ENCODE measurements around the gene CAMK1D.

The CAMK1D gene

GRCh38 chr10:12372846-12373245 is 23.5 kb downstream of the CAMK1D start:
- Histone ChIP-seq H3K36me3 (ENCODE audit: insufficient read depth, low read length) (no peaks in the 10 kb centered on the region), H3K9me2 (ENCODE audit: low read depth, low read length) (no peaks in the 10 kb centered on the region), H3K27ac (ENCODE audit: low read depth, low read length, poor library complexity, severe bottlenecking) (no peak overlapping the region), H3K4me3 (ENCODE audit: low read depth, low read length, poor library complexity, severe bottlenecking) (no peak overlapping the region), H3K9ac (ENCODE audit: low read length) (no peak overlapping the region), H3K27me3 (ENCODE audit: insufficient read depth, low read length) (no peaks in the 10 kb centered on the region), H3K79me2 (ENCODE audit: insufficient read depth, low read length) (no peaks in the 10 kb centered on the region), H3K4me1 (ENCODE audit: insufficient read depth, low read length, severe bottlenecking) (no peaks in the 10 kb centered on the region), H3K9me3 (ENCODE audit: low read length) (no peaks in the 10 kb centered on the region), H2AFZ (ENCODE audit: low read length) (no peak overlapping the region), H3F3A (ENCODE audit: insufficient read depth, low read length) (no peaks in the 10 kb centered on the region), H3K4me2 (ENCODE audit: low read length) (no peak overlapping the region), H4K20me1 (ENCODE audit: insufficient read depth, low read length) (no peaks in the 10 kb centered on the region)
- TF ChIP-seq, protein P1, sequence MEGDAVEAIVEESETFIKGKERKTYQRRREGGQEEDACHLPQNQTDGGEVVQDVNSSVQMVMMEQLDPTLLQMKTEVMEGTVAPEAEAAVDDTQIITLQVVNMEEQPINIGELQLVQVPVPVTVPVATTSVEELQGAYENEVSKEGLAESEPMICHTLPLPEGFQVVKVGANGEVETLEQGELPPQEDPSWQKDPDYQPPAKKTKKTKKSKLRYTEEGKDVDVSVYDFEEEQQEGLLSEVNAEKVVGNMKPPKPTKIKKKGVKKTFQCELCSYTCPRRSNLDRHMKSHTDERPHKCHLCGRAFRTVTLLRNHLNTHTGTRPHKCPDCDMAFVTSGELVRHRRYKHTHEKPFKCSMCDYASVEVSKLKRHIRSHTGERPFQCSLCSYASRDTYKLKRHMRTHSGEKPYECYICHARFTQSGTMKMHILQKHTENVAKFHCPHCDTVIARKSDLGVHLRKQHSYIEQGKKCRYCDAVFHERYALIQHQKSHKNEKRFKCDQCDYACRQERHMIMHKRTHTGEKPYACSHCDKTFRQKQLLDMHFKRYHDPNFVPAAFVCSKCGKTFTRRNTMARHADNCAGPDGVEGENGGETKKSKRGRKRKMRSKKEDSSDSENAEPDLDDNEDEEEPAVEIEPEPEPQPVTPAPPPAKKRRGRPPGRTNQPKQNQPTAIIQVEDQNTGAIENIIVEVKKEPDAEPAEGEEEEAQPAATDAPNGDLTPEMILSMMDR (IDR thresholded peaks at IDR 0.05; ENCODE audit: low read length) = no peak
- TF ChIP-seq EZH2 (IDR thresholded peaks at IDR 0.05; ENCODE audit: borderline replicate concordance, low read length) = no peak

GRCh38 chr10:12375076-12375504 is 25.7 kb downstream of the CAMK1D start:
- no peak overlapping the region for H3K4me2 ChIP-seq (ENCODE audit: low read length)
- no peaks in the 10 kb centered on the region for H3K36me3 ChIP-seq (ENCODE audit: insufficient read depth, low read length)
- H3K9me2 ChIP-seq (ENCODE audit: low read depth, low read length) = no peaks in the 10 kb centered on the region
- no peaks in the 10 kb centered on the region for H3K27me3 ChIP-seq (ENCODE audit: insufficient read depth, low read length)
- H3K4me1 ChIP-seq (ENCODE audit: insufficient read depth, low read length, severe bottlenecking) = no peaks in the 10 kb centered on the region
- H3K27ac ChIP-seq (ENCODE audit: low read depth, low read length, poor library complexity, severe bottlenecking) = no peak overlapping the region
- H3K4me3 ChIP-seq (ENCODE audit: low read depth, low read length, poor library complexity, severe bottlenecking) = no peak overlapping the region
- TF ChIP-seq, protein P1 (IDR thresholded peaks at IDR 0.05; ENCODE audit: low read length) = no peak
- no peak for TF ChIP-seq EZH2 (IDR thresholded peaks at IDR 0.05; ENCODE audit: borderline replicate concordance, low read length)
- H2AFZ ChIP-seq (ENCODE audit: low read length) = no peak overlapping the region
- H3K79me2 ChIP-seq (ENCODE audit: insufficient read depth, low read length) = no peaks in the 10 kb centered on the region
- no peaks in the 10 kb centered on the region for H3K9me3 ChIP-seq (ENCODE audit: low read length)
- H4K20me1 ChIP-seq (ENCODE audit: insufficient read depth, low read length) = no peaks in the 10 kb centered on the region
- H3F3A ChIP-seq (ENCODE audit: insufficient read depth, low read length) = no peaks in the 10 kb centered on the region
- H3K9ac ChIP-seq (ENCODE audit: low read length) = no peak overlapping the region

DNA sequence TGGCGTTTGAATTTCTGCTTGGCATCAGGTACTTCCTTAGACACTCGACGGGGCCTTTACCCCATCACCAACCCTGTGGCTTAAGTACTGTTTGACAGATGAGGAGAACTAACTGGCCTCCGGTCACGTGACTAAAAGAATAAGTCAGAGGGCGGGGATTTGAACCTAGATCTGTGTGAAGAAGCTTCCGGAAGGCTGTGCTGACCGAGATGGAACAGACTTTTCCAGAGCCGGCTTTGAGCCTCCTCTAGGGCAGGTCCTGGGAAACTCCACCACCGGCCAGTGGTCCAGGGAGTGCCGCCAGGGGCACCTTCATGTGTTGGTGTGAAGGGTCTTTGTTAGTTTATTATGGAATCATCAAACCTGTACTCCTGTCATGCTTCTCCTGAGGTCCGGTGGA is 26.9 kb downstream of the CAMK1D start:
- no peaks in the 10 kb centered on the region for H3K79me2 ChIP-seq (ENCODE audit: insufficient read depth, low read length)

More for the DNA sequence above, 26.9 kb downstream of the CAMK1D start:
- Histone ChIP-seq H2AFZ (ENCODE audit: low read length) (no peak overlapping the region), H3K27ac (ENCODE audit: low read depth, low read length, poor library complexity, severe bottlenecking) (no peak overlapping the region), H3K9ac (ENCODE audit: low read length) (no peak overlapping the region), H3K36me3 (ENCODE audit: insufficient read depth, low read length) (no peaks in the 10 kb centered on the region), H4K20me1 (ENCODE audit: insufficient read depth, low read length) (no peaks in the 10 kb centered on the region), H3K4me3 (ENCODE audit: low read depth, low read length, poor library complexity, severe bottlenecking) (no peak overlapping the region), H3K9me2 (ENCODE audit: low read depth, low read length) (no peaks in the 10 kb centered on the region), H3K4me2 (ENCODE audit: low read length) (no peak overlapping the region), H3K27me3 (ENCODE audit: insufficient read depth, low read length) (no peaks in the 10 kb centered on the region), H3K4me1 (ENCODE audit: insufficient read depth, low read length, severe bottlenecking) (no peaks in the 10 kb centered on the region), H3F3A (ENCODE audit: insufficient read depth, low read length) (no peaks in the 10 kb centered on the region), H3K9me3 (ENCODE audit: low read length) (no peaks in the 10 kb centered on the region)
- TF ChIP-seq, protein P1 (IDR thresholded peaks at IDR 0.05; ENCODE audit: low read length) = no peak
- TF ChIP-seq EZH2 (IDR thresholded peaks at IDR 0.05; ENCODE audit: borderline replicate concordance, low read length) = no peak
